GM12873 (cell line): ENCODE data around the gene HOOK2.

Source experiments
- TF ChIP-seq, protein P1 (sequence below): IDR thresholded peaks from 2 replicates; pipeline ENCODE4 v1.5.1; 2012; ENCODE audit warnings: low read depth, mild to moderate bottlenecking, moderate library complexity, low read length, control low read depth; ENCODE audit not compliant: insufficient read depth; ENCODE audit errors: missing control alignments

The HOOK2 gene

GRCh38 chr19:12786952-12787351 is 11.6 kb upstream of the HOOK2 start:
- TF ChIP-seq, protein P1, sequence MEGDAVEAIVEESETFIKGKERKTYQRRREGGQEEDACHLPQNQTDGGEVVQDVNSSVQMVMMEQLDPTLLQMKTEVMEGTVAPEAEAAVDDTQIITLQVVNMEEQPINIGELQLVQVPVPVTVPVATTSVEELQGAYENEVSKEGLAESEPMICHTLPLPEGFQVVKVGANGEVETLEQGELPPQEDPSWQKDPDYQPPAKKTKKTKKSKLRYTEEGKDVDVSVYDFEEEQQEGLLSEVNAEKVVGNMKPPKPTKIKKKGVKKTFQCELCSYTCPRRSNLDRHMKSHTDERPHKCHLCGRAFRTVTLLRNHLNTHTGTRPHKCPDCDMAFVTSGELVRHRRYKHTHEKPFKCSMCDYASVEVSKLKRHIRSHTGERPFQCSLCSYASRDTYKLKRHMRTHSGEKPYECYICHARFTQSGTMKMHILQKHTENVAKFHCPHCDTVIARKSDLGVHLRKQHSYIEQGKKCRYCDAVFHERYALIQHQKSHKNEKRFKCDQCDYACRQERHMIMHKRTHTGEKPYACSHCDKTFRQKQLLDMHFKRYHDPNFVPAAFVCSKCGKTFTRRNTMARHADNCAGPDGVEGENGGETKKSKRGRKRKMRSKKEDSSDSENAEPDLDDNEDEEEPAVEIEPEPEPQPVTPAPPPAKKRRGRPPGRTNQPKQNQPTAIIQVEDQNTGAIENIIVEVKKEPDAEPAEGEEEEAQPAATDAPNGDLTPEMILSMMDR: no peak

GRCh38 chr19:12786141-12786870 is 11.0 kb upstream of the HOOK2 start:
- TF ChIP-seq, protein P1: no peak

DNA sequence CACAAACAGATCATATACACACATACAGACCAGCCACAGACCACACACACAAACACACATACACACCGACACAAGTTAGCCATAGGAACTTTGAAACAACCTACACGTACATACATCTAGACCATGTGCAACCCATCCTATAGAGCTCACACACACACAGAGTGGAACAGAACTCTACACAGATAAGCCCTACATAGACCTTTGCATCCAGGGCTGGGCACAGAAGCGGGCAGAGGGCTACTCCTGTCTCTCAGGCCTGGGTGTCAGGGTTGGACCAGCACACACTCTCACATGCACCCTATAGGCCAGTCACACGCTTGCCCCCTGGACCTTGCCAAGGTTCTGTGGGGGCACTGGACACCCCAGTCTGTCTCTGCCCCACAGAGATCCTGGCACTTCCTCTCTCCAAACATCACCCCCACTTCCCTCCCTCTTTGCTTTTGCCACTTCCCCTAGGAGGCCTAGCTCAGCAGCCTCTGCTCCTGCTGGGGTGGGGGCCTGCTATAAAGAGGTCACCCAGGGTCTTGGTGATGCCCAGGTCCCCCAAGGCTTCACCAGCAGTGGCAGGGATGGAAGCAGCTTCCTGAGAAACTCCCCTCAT is 10.2 kb upstream of the HOOK2 start:
- TF ChIP-seq, protein P1: no peak

GRCh38 chr19:12784871-12785430 is 9.6 kb upstream of the HOOK2 start:
- TF ChIP-seq, protein P1: no peak

DNA sequence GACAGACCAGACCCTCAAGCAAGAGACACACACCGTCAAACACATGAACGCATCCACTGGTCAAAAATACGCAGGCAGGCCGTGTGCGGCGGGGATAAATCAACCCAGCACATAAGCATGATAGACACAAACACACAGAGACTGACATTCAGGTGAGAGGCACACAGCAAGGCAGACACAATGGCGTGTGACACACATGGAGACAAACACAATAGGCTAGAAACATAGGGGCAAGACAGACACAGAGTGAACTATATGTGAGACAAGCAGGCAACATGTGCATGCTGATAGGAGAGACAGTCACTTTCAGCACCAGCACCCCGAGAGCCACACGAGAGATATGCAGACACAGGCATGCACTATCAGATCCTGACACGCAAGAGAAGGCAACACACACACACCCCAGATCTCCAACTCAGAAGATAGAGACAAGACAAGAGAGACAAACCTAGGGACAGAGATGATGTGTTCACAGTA is 9.1 kb upstream of the HOOK2 start:
- TF ChIP-seq, protein P1: no peak

GRCh38 chr19:12783849-12784393 is 8.6 kb upstream of the HOOK2 start:
- TF ChIP-seq, protein P1: no peak

- TF ChIP-seq, protein P1: no peak
Measured at GRCh38 chr19:12783291-12783848, 8.0 kb upstream of the HOOK2 start.
